Lung microvascular endothelial cell (primary cell): ENCODE data around the gene KDM8. TPM values are rescaled to one million over a fixed set of nuclear protein-coding genes. Genes with fewer than 3 reads are reported as not detected.

ENCODE experiments used
- DNase-seq, 2 donors: peaks; one replicate each; pipeline versions ENCODE4 v3.0.0 to v3.0.0-alpha.2; 2010; ENCODE audit warnings: low read depth in 2 of 2
- total RNA-seq: library from RNA; depleted of rRNA; stranded (reverse); fragments of >200 nt; gene quantifications from 2 replicates; pipeline ENCODE4 v1.2.1, GENCODE V29; 2014

KDM8 gene
- total RNA-seq, 1 donor from 2014 or later: 3.2 TPM

GRCh38 chr16:27215660-27216059 lies 12.3 kb downstream of the KDM8 start:
- no peak for DNase-seq

GRCh38 chr16:27216297-27216885 lies 13.1 kb downstream of the KDM8 start:
- no peak for DNase-seq

- DNase-seq: peak in 1 of 2 donors; percentile 21
Measured at GRCh38 chr16:27217256-27217655, 13.9 kb downstream of the KDM8 start.

- DNase-seq: no peak
Measured at GRCh38 chr16:27218756-27219155, 15.4 kb downstream of the KDM8 start.

- no peak for DNase-seq
Measured at GRCh38 chr16:27219161-27219560, 15.8 kb downstream of the KDM8 start.

GRCh38 chr16:27220120-27220519 lies 16.8 kb downstream of the KDM8 start:
- no peak for DNase-seq

- no peak for DNase-seq
Measured at GRCh38 chr16:27220527-27220926, 17.2 kb downstream of the KDM8 start.

- no peak for DNase-seq
Measured at GRCh38 chr16:27220991-27221390, 17.7 kb downstream of the KDM8 start.

- no peak for DNase-seq
Measured at GRCh38 chr16:27221576-27222248, 18.4 kb downstream of the KDM8 start.

GRCh38 chr16:27222249-27223225 lies 19.2 kb downstream of the KDM8 start:
- no peak for DNase-seq

- DNase-seq: no peak
Measured at GRCh38 chr16:27223226-27223610, 19.9 kb downstream of the KDM8 start.

- DNase-seq: no peak
Measured at GRCh38 chr16:27223701-27224100, 20.4 kb downstream of the KDM8 start.

- peak in 1 of 2 donors; percentile 41 for DNase-seq
Measured at GRCh38 chr16:27224271-27224737, 21.0 kb downstream of the KDM8 start.

- DNase-seq: no peak
Measured at GRCh38 chr16:27224741-27225300, 21.5 kb downstream of the KDM8 start.

GRCh38 chr16:27225536-27226360 lies 22.4 kb downstream of the KDM8 start:
- DNase-seq: no peak

GRCh38 chr16:27226476-27226875 lies 23.1 kb downstream of the KDM8 start:
- no peak for DNase-seq

GRCh38 chr16:27226976-27227705 lies 23.8 kb downstream of the KDM8 start:
- peak in 1 of 2 donors; percentile 70 for DNase-seq

- no peak for DNase-seq
Measured at GRCh38 chr16:27228045-27228444, 24.7 kb downstream of the KDM8 start.

GRCh38 chr16:27228621-27229501 lies 25.5 kb downstream of the KDM8 start:
- DNase-seq: peak in 1 of 2 donors; percentile 28
